ENCODE measurements around the gene ERAS.
"Not testable (repeated sequence)": the region's sequence is repeated elsewhere in the genome, so short reads cannot be mapped to it uniquely, and the experiment has no call there.

ERAS gene

GRCh38 chrX:48794911-48795515 lies 31.3 kb upstream of the ERAS start:
- no peak for DNase-seq (ENCODE audit: low spot score)

- no peak for DNase-seq (ENCODE audit: low spot score)
Observed at GRCh38 chrX:48798318-48798717, 28.0 kb upstream of the ERAS start.

GRCh38 chrX:48800574-48801279 lies 25.6 kb upstream of the ERAS start:
- no peak for DNase-seq (ENCODE audit: low spot score)

GRCh38 chrX:48801280-48802088 lies 24.8 kb upstream of the ERAS start, which contains the start of gene HDAC6:
Gene HDAC6 (plus strand): TSS chrX:48802067. CDS start chrX:48802693, 626 bp downstream.
- DNase-seq (ENCODE audit: low spot score) = peak; percentile 95

- peak; percentile 70 for DNase-seq (ENCODE audit: low spot score)
Observed at GRCh38 chrX:48802089-48802904, 24.0 kb upstream of the ERAS start.

GRCh38 chrX:48802905-48803200 lies 23.5 kb upstream of the ERAS start:
- DNase-seq (ENCODE audit: low spot score) = no peak

- DNase-seq (ENCODE audit: low spot score) = no peak
Observed at GRCh38 chrX:48806081-48806480, 20.2 kb upstream of the ERAS start.

GRCh38 chrX:48813644-48814043 lies 12.7 kb upstream of the ERAS start:
- DNase-seq (ENCODE audit: low spot score) = no peak

- DNase-seq (ENCODE audit: low spot score) = no peak
Observed at GRCh38 chrX:48814722-48815121, 11.6 kb upstream of the ERAS start.

GRCh38 chrX:48815266-48815665 lies 11.0 kb upstream of the ERAS start:
- DNase-seq (ENCODE audit: low spot score) = no peak

- DNase-seq (ENCODE audit: low spot score) = no peak
Observed at GRCh38 chrX:48816014-48816810, 10.1 kb upstream of the ERAS start.

GRCh38 chrX:48818098-48818497 lies 8.2 kb upstream of the ERAS start:
- DNase-seq (ENCODE audit: low spot score) = no peak

GRCh38 chrX:48818866-48819265 lies 7.4 kb upstream of the ERAS start:
- DNase-seq (ENCODE audit: low spot score) = no peak

GRCh38 chrX:48819394-48819793 lies 6.9 kb upstream of the ERAS start:
- not testable (repeated sequence) for DNase-seq (ENCODE audit: low spot score)

- no peak for DNase-seq (ENCODE audit: low spot score)
Observed at GRCh38 chrX:48823053-48823452, 3.3 kb upstream of the ERAS start.

- DNase-seq (ENCODE audit: low spot score) = no peak
Observed at GRCh38 chrX:48824066-48824465, 2.2 kb upstream of the ERAS start.

GRCh38 chrX:48826876-48827653 lies 752 bp downstream of the ERAS start:
- DNase-seq (ENCODE audit: low spot score) = no peak

- no peak for DNase-seq (ENCODE audit: low spot score)
Observed at GRCh38 chrX:48827654-48827968, 1.3 kb downstream of the ERAS start.

GRCh38 chrX:48829016-48829735 lies 2.9 kb downstream of the ERAS start:
- DNase-seq (ENCODE audit: low spot score) = no peak
